Cardiac muscle cell (in vitro differentiated cells and primary cell): ENCODE results near the gene CLASP1. TPM values are rescaled to one million over a fixed set of nuclear protein-coding genes. Genes with fewer than 3 reads are reported as not detected.

Experiments
- DNase-seq, 2 donors: peaks; one replicate each; pipeline versions ENCODE4 v3.0.0 to v3.0.0-alpha.2; 2010 to 2017; ENCODE audit warnings: low read depth in 1 of 2, low spot score in 1 of 2
- H3K27ac ChIP-seq: fragments of 200-600 bp; sonication (generic); 2 replicates; pipeline ENCODE4 v1.5.1; 2016
- H3K27me3 ChIP-seq: fragments of 200-600 bp; sonication (generic); 2 replicates; pipeline ENCODE4 v1.6.0; 2016; ENCODE audit warnings: control low read depth
- H3K36me3 ChIP-seq: fragments of 200-600 bp; sonication (generic); 2 replicates; pipeline ENCODE4 v1.5.1; 2016; ENCODE audit warnings: control low read depth
- H3K4me1 ChIP-seq: fragments of 200-600 bp; sonication (generic); 2 replicates; pipeline ENCODE4 v1.8.1; 2017; ENCODE audit warnings: low read depth, mild to moderate bottlenecking, mixed run types
- H3K4me3 ChIP-seq: fragments of 200-600 bp; sonication (generic); 2 replicates; pipeline ENCODE4 v1.5.1; 2016; ENCODE audit warnings: mild to moderate bottlenecking
- H3K9me3 ChIP-seq: fragments of 200-600 bp; sonication (generic); 2 replicates; pipeline ENCODE4 v1.5.1; 2017; ENCODE audit warnings: low read depth, mild to moderate bottlenecking, control low read depth
- polyA plus RNA-seq: library from polyadenylated mRNA; unstranded; fragments of >200 nt; fragmentation: Nextera tagmentation; extraction: Ambion mirVana; gene quantifications from 2 replicates; pipeline ENCODE4 v1.2.1, GENCODE V29; 2016
- total RNA-seq: library from RNA; depleted of rRNA; stranded (reverse); fragments of >200 nt; gene quantifications from 2 replicates; pipeline ENCODE4 v1.2.3, GENCODE V29; 2016
- TF ChIP-seq, protein P1 (sequence below): IDR thresholded peaks from 2 replicates; pipeline ENCODE4 v1.5.1; 2012; ENCODE audit warnings: low read depth, mild to moderate bottlenecking, low read length

CLASP1 gene
- total and polyA plus RNA-seq, 2 experiments from 2014 or later: 24.8 to 53.0 TPM

- Histone ChIP-seq H3K4me1 (no peaks in the 10 kb centered on the region), H3K27ac (no peak overlapping the region), H3K4me3 (no peak overlapping the region), H3K9me3 (no peaks in the 10 kb centered on the region), H3K36me3 (no peaks in the 10 kb centered on the region), H3K27me3 (peaks cover 45% of the 10 kb centered on the region)
- TF ChIP-seq, protein P1, sequence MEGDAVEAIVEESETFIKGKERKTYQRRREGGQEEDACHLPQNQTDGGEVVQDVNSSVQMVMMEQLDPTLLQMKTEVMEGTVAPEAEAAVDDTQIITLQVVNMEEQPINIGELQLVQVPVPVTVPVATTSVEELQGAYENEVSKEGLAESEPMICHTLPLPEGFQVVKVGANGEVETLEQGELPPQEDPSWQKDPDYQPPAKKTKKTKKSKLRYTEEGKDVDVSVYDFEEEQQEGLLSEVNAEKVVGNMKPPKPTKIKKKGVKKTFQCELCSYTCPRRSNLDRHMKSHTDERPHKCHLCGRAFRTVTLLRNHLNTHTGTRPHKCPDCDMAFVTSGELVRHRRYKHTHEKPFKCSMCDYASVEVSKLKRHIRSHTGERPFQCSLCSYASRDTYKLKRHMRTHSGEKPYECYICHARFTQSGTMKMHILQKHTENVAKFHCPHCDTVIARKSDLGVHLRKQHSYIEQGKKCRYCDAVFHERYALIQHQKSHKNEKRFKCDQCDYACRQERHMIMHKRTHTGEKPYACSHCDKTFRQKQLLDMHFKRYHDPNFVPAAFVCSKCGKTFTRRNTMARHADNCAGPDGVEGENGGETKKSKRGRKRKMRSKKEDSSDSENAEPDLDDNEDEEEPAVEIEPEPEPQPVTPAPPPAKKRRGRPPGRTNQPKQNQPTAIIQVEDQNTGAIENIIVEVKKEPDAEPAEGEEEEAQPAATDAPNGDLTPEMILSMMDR: no peak
- DNase-seq: no peak
These were observed 361.3 kb downstream of the CLASP1 start for GRCh38 chr2:121287956-121288355.

Other genes with a start within 250 kb of the CLASP1 start
- gene RNU4ATAC, start 118.6 kb downstream of the CLASP1 start, total RNA-seq: not detected in 2 replicates
- 4.4 and 11.3 TPM in 2 replicates for gene RNU4ATAC, start 118.6 kb downstream of the CLASP1 start, polyA plus RNA-seq
- 20.4 and 47.4 TPM in 2 replicates for gene NIFK, start 87.4 kb upstream of the CLASP1 start, total RNA-seq
- gene NIFK, start 87.4 kb upstream of the CLASP1 start, polyA plus RNA-seq: 44.0 and 47.9 TPM in 2 replicates
- 27.0 and 32.1 TPM in 2 replicates for gene TSN, start 106.2 kb upstream of the CLASP1 start, total RNA-seq
- 57.3 and 59.4 TPM in 2 replicates for gene TSN, start 106.2 kb upstream of the CLASP1 start, polyA plus RNA-seq